Thyroid gland (tissue), 4 donors: ENCODE data around the gene ACE2. TPM values are rescaled to one million over a fixed set of nuclear protein-coding genes. Genes with fewer than 3 reads are reported as not detected.

Source experiments
- DNase-seq, 2 donors: peaks; one replicate each; pipeline ENCODE4 v3.0.0-alpha.2; 2019
- H3K27ac ChIP-seq, 3 donors: fragments of 200-600 bp; sonication (generic); 1 replicate in 2 of 3; 2 replicates in 1 of 3; pipeline ENCODE4 v1.5.1; 2016 to 2019; ENCODE audit warnings: mild to moderate bottlenecking in 1 of 3, moderate library complexity in 1 of 3
- H3K27me3 ChIP-seq: fragments of 200-600 bp; sonication (generic); one replicate; pipeline ENCODE4 v1.5.1; 2019
- H3K36me3 ChIP-seq, 2 donors: fragments of 200-600 bp; sonication (generic); one replicate each; pipeline ENCODE4 v1.5.1; 2016 to 2019
- H3K4me1 ChIP-seq, 2 donors: fragments of 200-600 bp; sonication (generic); one replicate each; pipeline ENCODE4 v1.5.1; 2017 to 2019
- H3K4me3 ChIP-seq, 3 donors: fragments of 200-600 bp; sonication (generic); replicated peaks in 1 of 3; 1 replicate in 2 of 3; 2 replicates in 1 of 3; pipeline ENCODE4 v1.5.1; 2016; ENCODE audit warnings: mild to moderate bottlenecking in 1 of 3
- H3K9me3 ChIP-seq: fragments of 200-600 bp; sonication (generic); one replicate; pipeline ENCODE4 v1.5.1; 2017
- POLR2A ChIP-seq, 2 donors: fragments of 450-650 bp; IDR thresholded peaks; one replicate each; pipeline ENCODE4 v1.6.1; 2017; ENCODE audit warnings: antibody characterized with exemption in 2 of 2, mild to moderate bottlenecking in 2 of 2, moderate library complexity in 1 of 2
- WGBS, 2 donors: methylation state at CpG; one replicate each; pipeline ENCODE4 v1.1.5; 2017; 5-methylcytosine and 5-hydroxymethylcytosine counted together
- intact Hi-C: fragments of 100-400 bp; cut with DNase I; formaldehyde crosslinking; loops from one replicate; pipeline ENCODE4 v1.15.1; 2023
- total RNA-seq, 4 donors: library from RNA; depleted of rRNA; stranded (reverse); fragments of >200 nt; gene quantifications; one replicate each; pipeline ENCODE4 v1.2.3, GENCODE V29; 2016
- TF ChIP-seq, protein P1 (sequence below), 6 experiments: fragments of 200-600 bp in 3 of 6; fragments of 450-650 bp in 3 of 6; sonication (generic) in 3 of 6; IDR thresholded peaks; one replicate each; pipeline ENCODE4 v1.5.1; 2016 to 2019; ENCODE audit warnings: antibody characterized with exemption in 6 of 6, mild to moderate bottlenecking in 2 of 6, inconsistent platforms in 1 of 6, moderate library complexity in 1 of 6

The ACE2 gene
- total RNA-seq, 4 donors from 2014 or later = 3.5 to 14.6 (median 10.1) TPM

GRCh38 chrX:15522464-15522863, 78.3 kb downstream of the ACE2 start:
- peak; percentile 8 to 19 for DNase-seq
- H3K9me3 ChIP-seq = no peaks in the 10 kb centered on the region
- TF ChIP-seq POLR2A (IDR thresholded peaks at IDR 0.05) = no peak
- TF ChIP-seq, protein P1, sequence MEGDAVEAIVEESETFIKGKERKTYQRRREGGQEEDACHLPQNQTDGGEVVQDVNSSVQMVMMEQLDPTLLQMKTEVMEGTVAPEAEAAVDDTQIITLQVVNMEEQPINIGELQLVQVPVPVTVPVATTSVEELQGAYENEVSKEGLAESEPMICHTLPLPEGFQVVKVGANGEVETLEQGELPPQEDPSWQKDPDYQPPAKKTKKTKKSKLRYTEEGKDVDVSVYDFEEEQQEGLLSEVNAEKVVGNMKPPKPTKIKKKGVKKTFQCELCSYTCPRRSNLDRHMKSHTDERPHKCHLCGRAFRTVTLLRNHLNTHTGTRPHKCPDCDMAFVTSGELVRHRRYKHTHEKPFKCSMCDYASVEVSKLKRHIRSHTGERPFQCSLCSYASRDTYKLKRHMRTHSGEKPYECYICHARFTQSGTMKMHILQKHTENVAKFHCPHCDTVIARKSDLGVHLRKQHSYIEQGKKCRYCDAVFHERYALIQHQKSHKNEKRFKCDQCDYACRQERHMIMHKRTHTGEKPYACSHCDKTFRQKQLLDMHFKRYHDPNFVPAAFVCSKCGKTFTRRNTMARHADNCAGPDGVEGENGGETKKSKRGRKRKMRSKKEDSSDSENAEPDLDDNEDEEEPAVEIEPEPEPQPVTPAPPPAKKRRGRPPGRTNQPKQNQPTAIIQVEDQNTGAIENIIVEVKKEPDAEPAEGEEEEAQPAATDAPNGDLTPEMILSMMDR (IDR thresholded peaks at IDR 0.05) = no peak
- 31 to 67% methylated on average over 2 to 3 of the region's 3 CpGs for WGBS, 2 donors
- no peak overlapping the region for H3K27ac ChIP-seq
- H3K27me3 ChIP-seq = no peaks in the 10 kb centered on the region
- peaks cover 0 to 17% of the 10 kb centered on the region in 2 donors for H3K4me1 ChIP-seq
- H3K4me3 ChIP-seq = no peak overlapping the region
- H3K36me3 ChIP-seq = no peaks in the 10 kb centered on the region
- intact Hi-C loops = no loop called here

- Histone ChIP-seq H3K4me1 (no peaks in the 10 kb centered on the region), H3K9me3 (no peaks in the 10 kb centered on the region), H3K4me3 (no peak overlapping the region), H3K27me3 (no peaks in the 10 kb centered on the region), H3K27ac (no peak overlapping the region), H3K36me3 (no peaks in the 10 kb centered on the region)
- 30 to 42% methylated on average over 5 to 6 of the region's 6 CpGs for WGBS, 2 donors
- TF ChIP-seq, protein P1 (IDR thresholded peaks at IDR 0.05) = no peak
- no peak for TF ChIP-seq POLR2A (IDR thresholded peaks at IDR 0.05)
- intact Hi-C loops = no loop called here
- DNase-seq = no peak
Measured at GRCh38 chrX:15515931-15516330, 84.8 kb downstream of the ACE2 start.

DNA sequence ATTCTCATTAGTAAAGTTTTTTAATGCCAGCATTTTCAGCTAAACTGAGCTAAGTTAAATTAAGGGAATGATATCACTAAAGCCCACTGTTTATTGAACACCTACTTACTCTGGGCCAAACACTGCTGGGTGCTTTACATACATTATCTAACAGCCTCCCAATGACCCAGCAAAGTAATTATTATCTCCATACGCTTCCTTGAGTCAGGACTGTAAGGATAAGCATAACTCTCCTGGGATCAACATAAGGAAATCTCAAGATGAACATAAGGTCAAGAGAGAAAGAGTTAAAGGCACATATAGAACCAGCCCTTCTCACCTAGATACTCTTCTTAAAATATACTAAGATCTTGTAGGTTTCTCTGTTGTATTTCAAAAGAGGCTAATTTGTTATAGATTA, 86.5 kb downstream of the ACE2 start:
- H3K27ac ChIP-seq = no peak overlapping the region
- no peaks in the 10 kb centered on the region for H3K4me1 ChIP-seq
- intact Hi-C loops = no loop called here
- no peak for DNase-seq
- TF ChIP-seq, protein P1 (IDR thresholded peaks at IDR 0.05) = no peak
- no peak for TF ChIP-seq POLR2A (IDR thresholded peaks at IDR 0.05)
- no peaks in the 10 kb centered on the region for H3K27me3 ChIP-seq
- no peaks in the 10 kb centered on the region for H3K36me3 ChIP-seq
- WGBS, 2 donors = 80 to 100% methylated on average over 1 of the region's 1 CpG
- H3K9me3 ChIP-seq = no peaks in the 10 kb centered on the region
- H3K4me3 ChIP-seq = no peak overlapping the region

- no peak for DNase-seq
- no peak overlapping the region for H3K27ac ChIP-seq
- no peaks in the 10 kb centered on the region for H3K9me3 ChIP-seq
- no peak for TF ChIP-seq POLR2A (IDR thresholded peaks at IDR 0.05)
- TF ChIP-seq, protein P1 (IDR thresholded peaks at IDR 0.05) = no peak
- WGBS, 2 donors = 93 to 100% methylated on average over 4 of the region's 4 CpGs
- no peaks in the 10 kb centered on the region for H3K27me3 ChIP-seq
- intact Hi-C loops = no loop called here
- no peaks in the 10 kb centered on the region for H3K36me3 ChIP-seq
- no peak overlapping the region for H3K4me3 ChIP-seq
- H3K4me1 ChIP-seq = no peaks in the 10 kb centered on the region
Measured at GRCh38 chrX:15512401-15512965, 88.3 kb downstream of the ACE2 start.

- Histone ChIP-seq H3K36me3 (no peaks in the 10 kb centered on the region), H3K27me3 (no peaks in the 10 kb centered on the region), H3K4me3 (no peak overlapping the region), H3K4me1 (no peaks in the 10 kb centered on the region), H3K27ac (no peak overlapping the region), H3K9me3 (no peaks in the 10 kb centered on the region)
- intact Hi-C loops = no loop called here
- DNase-seq = no peak
- WGBS, 2 donors = 61 to 64% methylated on average over 1 of the region's 1 CpG
- no peak for TF ChIP-seq POLR2A (IDR thresholded peaks at IDR 0.05)
- TF ChIP-seq, protein P1 (IDR thresholded peaks at IDR 0.05) = no peak
Measured at GRCh38 chrX:15511563-15511962, 89.2 kb downstream of the ACE2 start.

Other genes starting within 250 kb of the ACE2 start
- 1 to 10 TPM; 1.7 to 7.4 (median 1.9) TPM for gene VEGFD, start 216.5 kb downstream of the ACE2 start, total RNA-seq
- gene PIR, start 107.6 kb downstream of the ACE2 start, total RNA-seq = 10 to 100 TPM; 32.9 to 70.2 (median 48.8) TPM
- 1 to 10 TPM; 1.3 to 8.0 (median 3.4) TPM for gene BMX, start 100.2 kb downstream of the ACE2 start, total RNA-seq
- 1 to 10 TPM in 2 of 4 donors, under 1 TPM in 2; 0.40 to 2.9 (median 1.2) TPM for gene CLTRN, start 63.8 kb upstream of the ACE2 start, total RNA-seq
- gene CA5B, start 137.3 kb upstream of the ACE2 start, total RNA-seq = 10 to 100 TPM in 3 of 4 donors, 1 to 10 TPM in 1; 9.9 to 31.6 (median 14.9) TPM
- gene ZRSR2, start 189.5 kb upstream of the ACE2 start, total RNA-seq = 100 to 1,000 TPM in 1 of 4 donors, 10 to 100 TPM in 1, 1 to 10 TPM in 2; 3.3 to 106 (median 13.2) TPM